GM21619 (cell line): ENCODE data around the gene PTPN9.
"Not testable (repeated sequence)": the region's sequence is repeated elsewhere in the genome, so short reads cannot be mapped to it uniquely, and the experiment has no call there.

ENCODE experiments used
- ATAC-seq: cut with Tn5 transposase; IDR thresholded peaks from one replicate; pipeline ENCODE4 v1.9.1; 2021; ENCODE audit not compliant: unreplicated experiment

PTPN9 gene

DNA sequence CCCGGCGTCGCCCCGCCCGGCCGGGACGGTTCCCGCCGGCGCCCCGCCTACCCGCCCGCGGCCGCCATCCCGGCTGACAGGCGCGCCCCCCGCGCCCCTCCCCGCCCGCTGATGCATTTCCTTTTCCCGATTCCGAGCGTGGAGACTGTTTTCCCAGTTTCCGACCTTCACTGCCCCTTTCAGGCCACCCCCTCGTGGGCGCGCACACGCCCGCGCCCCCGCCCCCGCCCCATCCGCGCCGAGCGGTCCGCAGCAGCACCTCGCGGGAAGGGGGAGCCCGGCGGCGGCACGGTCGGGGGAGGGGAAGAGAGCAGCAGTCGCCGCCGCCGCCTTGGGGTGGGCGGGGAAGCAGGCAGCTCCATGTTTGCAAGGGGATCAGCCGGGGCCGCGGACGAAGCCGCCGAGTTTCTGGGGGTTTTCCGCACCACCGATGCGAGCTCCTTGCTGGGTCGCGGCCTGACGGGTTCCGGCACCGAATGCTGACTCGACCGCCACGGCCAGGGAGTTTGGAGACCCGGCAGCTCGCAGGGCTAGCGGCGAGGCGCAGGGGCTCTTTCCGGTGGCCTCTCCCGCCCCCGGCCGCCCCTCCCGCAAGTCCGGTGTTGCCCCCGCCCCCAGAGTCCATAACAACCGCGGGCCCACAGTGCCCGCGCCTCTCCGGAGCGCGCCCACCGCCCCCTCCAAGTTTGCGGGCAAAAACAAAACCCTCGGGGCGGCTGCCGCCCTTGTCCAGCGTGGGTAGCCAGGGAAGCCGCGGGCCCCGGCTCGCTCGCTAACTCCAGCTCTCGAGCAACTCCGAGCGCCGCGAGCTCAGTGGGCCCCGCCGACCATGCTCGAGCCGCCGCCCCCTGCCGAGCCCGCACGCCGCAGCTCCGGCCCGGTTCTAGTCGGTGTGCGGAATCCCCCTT is 124.4 kb downstream of the PTPN9 start:
- ATAC-seq, result no peak

DNA sequence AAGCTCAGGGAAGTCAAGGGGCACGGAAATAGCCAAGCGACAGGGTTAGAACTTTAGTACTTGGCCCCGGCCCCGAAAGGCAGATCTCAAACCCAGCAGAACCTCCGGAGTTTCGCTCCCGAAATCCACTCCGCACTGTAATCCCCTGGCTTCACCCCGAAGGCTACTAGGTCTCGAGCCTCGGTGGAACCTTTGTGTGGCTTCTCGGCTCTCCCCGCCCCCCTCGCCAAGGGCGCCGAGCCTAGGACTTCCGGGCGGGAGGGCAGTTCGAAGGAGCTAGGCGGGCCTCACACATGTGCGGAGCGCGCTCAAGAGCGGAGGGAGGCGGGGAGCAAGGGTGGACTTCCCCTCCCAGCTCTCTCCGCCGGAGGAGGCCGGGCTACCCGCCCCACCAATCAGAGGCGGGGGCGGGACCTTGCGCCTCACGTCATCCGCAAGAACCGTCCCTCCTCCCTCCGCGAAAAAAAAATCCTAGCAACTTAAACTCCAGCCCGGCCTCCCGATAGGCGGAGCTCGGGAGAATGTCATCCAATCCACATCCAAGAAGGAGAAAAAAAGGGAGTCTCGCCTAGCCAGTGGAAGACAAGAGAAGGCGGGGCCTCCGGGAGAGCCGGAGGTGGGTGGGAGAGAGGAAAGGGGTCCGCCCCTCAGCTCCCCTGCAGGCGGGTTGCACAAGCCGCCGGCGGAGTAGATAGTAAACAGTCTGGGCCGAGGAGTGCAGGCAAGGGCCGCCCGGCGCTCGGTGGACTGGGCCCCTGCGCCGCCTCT is 125.2 kb downstream of the PTPN9 start:
- peak; percentile 28 for ATAC-seq

DNA sequence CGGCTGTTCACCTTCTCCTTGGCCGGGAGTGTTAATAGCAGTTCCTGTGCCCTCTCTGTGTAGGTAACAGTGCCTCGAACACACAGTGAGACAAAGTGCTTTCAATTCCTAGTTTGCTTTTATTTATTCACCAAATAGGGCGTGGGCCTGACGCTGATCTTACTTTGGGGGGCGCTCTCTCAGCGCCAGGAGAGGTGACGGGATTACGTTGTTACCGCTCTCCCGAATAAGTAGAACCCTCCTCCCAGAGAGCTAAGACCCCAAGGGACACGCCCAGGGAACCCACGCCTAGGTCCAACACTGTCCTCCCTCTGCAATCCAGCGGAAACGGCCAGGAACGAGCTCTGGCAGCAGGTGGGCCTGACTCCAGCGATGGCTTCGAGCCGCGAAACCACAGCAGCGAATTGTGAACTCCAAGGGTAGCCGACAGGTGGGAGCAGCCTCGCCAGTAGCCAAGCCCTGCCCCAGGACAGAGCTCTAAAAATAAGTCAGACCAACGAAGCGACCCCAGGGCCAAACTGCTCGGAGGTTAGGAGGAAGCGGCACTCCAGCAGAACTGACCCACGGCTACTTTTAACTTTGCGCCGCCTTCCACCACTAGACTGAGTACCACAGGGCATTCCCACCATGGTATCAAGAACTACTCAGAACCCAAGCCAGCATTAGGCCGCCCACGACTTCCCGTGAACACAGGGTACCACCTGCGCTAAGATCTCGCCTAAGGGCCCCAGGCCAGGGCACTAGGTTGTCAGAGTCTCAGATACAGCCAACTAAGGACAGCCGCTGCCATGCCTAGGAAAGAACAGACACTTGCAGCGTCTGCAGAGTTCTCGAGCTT is 126.0 kb downstream of the PTPN9 start:
- no peak for ATAC-seq

DNA sequence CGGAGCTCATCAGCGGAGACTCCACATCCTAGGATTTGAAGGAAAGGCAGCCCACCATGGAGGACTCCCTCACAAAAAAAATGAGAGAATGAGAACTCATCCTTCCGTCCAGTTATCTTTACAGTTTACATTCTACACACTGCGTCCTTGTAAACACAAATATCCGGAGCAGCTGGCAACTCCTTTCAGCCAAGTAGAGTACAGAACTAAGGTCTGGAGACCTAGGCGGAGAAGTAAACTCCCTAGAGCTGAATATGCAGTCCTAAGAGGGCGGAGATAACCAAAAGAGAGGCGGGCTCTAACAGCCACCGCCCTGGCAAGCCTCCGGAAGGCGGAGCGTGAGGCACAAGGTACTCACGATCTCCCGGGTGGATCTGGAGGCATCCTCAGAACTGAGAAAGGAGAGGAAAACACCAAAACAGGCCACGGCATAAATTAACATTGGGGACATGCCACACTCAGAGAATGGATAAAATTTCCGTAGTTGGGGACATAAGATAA is 126.7 kb downstream of the PTPN9 start:
- no peak for ATAC-seq

DNA sequence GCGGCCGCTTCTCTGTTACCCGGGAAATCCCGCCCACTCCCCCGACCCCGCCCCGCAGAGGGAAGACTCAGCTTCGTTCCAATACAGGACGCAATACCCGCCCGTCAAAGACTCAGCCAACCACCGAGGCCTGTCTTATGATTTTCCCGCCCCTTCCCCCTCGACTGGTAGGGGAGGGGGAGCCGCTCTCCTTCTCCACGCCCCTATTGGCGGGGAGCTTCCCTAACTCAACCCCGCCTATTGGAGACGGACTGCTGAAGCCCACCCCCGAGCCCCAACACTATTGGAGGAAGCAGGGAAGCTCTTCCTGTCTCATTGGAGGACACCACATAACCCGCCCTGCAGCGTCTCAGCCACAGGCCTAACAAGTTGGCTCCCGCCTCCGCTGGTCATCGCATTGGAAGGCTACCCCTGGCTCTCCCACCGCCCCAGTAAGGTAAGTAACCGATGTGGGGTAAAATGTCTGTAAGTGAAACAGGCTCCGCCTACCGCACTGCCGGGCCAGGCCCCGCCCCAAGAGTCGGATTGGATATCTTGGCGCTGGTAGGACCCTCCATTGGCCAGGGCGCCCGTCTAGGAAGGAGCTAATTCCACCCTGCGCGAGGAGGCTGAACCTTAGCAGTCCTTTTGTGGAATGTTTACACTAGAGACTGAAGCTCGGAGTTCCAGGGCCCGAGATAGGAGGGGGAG is 127.3 kb downstream of the PTPN9 start, which contains the start of gene SIN3A:
Gene SIN3A, minus strand, starts transcription at position 17 of the 690 bp plus-strand sequence. CDS start 21,315 bp downstream, outside the sequence.
- peak; percentile 38 for ATAC-seq

DNA sequence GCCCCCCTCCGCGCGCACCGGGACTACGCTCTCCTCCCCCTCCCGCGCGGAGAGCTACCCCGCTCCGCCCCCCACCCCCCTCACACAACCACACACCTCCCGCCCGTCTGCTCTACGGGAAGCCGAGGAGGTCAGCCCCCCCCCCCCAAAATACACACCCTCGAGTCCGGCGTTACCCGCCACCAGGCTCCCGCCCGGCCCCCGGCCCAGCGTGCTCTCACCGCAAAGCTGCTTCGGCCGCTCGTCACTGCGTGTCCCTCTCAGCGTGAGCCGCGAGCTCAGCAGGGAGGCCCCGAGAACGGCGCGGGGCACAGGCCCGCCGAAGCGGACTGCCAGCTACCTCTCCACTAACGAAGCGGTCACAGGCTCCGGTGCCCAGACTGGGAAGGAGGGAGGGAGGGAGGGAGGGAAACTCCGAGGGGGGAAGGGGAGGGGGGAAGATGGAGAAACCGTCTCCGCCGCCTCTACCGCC is 127.9 kb downstream of the PTPN9 start:
- ATAC-seq, result no peak

DNA sequence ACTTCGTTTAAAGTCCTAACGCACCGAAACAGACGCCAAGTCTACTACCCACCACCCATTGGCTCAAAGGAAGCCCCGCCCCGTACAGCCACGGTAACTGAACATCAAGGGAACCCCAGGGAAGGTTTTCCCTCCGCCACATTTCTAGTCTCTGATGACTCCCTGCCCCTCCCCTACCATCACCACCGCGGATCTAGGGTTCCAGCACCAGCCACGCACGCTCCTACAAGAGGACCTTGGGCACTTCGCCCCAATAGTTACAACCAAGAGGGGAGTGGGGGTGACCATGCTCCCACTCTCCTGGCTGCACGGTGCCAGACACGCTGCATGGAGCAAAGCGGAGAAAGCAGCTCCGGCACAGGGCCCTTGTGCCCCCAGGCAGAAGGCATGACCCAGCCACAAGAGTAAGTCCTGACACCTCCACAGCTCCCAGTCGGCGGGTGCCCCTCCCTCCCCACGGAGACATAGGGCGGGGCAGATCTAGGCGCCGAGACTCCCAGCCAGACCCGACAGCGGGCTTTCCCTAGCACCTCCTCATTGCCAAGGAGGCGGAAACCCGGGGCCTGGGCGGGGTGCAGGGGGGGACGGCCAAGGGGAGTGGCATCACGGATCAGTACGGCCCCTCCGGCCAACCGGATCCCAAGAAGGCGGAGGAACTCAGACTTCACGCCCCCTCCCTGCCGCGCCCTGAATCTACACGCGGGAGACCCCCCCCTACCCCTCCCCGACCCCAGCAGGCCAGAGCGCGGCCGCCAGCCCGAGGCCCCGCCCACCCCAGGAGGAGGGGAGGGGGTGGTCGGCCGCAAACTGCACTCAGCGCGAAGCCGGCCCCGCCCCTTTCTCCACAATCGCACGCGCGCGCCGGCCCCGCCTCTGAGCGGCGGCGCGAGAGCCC is 128.6 kb downstream of the PTPN9 start:
- ATAC-seq, result peak; percentile 17

DNA sequence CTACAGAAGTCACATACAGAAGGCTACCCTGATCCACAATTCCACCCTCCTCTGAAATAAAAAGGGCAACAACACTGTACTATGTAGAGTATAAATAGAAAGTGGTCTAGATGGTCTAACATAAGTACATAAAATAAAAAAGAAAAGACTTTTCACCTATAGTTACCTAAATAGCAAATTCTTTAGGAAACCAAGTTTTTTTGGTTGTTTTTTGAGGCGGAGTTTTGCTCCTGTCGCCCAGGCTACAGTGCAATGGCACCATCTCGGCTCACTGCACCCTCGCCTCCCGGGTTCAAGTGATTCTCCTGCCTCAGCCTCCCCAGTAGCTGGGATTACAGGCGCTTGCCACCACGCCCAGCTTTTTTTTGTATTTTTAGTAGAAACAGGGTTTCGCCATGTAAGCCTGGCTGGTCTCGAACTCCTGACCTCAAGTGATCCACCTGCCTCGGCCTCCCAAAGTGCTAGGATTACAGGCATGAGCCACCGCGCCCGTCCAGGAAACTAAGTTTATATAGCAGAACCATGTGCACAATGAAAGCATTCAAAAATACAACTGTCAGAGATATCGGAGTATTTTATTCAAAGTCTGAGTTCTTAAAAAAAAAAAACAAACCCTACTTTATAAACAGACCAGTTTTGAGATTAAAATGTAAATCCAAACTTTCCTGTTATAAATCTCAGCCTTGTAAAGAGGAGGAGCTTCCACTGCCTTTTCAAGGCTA is 129.4 kb downstream of the PTPN9 start:
- ATAC-seq, result no peak

DNA sequence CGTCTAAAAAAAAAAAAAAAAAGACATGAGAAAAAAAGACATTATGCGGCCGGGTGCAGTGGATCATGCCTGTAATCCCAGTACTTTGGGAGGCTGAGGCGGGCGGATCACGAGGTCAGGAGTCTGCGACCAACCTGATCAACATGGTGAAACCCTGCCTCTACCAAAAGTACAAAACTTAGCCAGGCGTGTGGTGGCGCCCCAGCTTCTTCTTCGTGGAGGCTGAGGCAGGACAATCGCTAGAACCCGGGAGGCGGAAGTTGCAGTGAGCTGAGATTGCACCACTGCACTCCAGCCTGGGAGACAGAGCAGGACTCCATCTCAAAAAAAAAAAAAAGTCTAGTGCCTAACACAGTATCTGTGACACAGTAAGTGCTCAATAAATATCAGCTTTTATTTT is 130.9 kb downstream of the PTPN9 start:
- not testable (repeated sequence) for ATAC-seq

DNA sequence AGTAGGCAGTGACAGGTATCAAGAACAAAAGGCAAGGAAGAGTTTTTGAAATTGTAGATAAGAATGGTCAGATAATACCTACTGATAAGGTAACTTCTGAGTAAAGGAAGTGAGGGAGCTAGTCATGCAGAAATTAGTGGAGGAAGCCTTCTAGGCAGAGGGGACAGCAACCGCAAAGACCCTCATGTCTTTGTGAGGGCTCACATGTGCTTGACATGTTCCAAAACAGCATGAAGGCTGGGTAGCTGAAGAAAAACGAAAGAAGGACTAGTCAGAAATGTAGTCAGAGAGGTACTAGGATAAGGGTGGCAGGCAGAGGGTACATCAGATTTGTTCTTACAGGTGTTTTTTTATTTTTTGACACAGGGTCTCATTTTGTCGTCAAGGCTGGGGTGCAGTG is 133.0 kb downstream of the PTPN9 start:
- ATAC-seq, result no peak

DNA sequence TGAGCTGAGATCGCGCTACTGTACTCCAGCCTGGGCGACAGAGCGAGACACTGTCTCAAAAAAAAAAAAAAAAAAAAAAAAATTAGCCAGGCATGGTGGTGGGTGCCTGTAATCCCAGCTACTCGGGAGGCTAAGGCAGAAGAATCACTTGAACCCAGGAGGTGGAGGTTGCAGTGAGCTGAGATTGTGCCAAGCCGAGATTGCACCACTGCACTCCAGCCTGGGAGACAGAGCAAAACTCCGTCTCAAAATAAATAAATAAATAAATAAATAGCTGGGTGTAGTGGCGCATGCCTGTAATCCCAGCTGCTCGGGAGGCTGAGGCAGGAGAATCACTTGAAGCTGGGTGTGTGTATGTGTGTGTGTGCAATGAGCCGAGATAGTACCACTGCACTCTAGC is 133.8 kb downstream of the PTPN9 start:
- ATAC-seq, result not testable (repeated sequence)

DNA sequence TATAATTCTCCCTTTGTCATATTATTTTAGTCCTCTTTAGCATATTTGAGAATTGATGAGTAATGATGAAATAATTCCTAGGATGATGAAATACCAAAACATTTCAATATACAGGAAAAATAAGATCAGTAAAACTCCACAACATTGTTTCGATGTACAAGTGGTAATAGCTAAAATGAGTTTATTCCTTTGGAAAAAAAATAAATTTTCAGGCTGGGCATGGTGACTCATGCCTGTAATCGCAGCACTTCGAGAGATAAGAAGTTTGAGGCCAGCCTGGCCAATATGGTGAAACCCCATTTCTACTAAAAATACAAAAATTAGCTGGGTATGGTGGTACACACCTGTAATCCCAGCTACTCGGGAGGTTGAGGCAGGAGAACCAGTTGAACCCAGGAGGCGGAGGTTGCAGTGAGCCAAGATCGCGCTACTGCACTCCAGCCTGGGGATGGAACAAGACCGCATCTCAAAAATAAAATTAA is 135.1 kb downstream of the PTPN9 start:
- not testable (repeated sequence) for ATAC-seq

DNA sequence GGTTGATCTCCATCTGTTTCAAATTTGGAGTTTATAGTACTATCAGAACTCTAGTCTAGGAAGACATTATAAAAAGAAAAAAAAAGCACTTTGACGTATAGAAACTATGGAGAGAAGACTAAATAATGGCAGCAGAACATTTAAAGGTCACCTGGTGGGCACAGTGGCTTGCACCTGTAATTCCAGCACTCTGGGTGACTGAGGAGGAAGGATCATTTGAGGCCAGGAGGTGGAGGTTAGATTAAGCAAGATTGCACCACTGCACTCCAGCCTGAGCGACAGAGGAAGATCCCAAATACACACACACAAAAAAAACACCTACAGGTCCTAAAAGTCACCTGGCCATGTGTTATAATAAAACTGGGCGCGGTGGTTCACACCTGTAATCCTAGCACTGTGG is 141.4 kb downstream of the PTPN9 start:
- no peak for ATAC-seq

DNA sequence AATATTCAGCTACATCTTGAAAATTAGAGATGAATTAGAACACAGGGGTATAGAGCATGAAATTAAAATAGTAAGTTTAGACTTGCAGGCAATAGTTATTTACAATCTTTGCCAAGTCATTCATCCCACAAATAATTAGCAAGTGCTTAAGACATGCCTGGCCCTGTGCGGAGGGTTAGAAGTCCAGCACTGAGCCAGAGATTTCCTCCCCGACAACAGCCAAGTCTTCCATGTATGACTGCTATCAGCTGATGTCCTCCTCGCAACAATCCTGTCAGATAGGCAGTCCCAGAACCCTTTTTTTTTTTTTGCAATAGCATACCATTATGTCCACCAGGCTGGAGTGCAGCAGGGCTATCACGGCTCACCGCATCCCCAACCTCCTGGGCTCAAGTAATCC is 142.2 kb downstream of the PTPN9 start:
- ATAC-seq, result no peak

DNA sequence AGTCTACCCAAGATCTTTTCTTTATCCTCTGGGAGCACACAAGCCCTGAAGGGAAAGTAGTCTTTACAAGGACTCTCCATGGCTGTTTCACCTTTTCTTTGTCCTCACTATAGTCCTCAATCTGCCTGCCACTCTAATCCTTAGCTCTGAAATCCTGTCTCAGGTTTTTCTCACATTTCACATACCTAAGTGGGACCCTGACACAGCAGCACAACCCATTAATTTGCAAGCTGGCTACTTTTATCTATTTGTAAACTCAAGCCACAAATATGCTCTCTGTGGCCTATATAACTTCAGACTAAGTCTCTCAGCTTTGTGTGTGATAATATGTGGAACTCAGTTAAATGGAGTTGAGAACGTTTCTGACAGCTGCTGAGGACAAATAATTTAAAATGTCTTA is 147.4 kb downstream of the PTPN9 start:
- no peak for ATAC-seq

DNA sequence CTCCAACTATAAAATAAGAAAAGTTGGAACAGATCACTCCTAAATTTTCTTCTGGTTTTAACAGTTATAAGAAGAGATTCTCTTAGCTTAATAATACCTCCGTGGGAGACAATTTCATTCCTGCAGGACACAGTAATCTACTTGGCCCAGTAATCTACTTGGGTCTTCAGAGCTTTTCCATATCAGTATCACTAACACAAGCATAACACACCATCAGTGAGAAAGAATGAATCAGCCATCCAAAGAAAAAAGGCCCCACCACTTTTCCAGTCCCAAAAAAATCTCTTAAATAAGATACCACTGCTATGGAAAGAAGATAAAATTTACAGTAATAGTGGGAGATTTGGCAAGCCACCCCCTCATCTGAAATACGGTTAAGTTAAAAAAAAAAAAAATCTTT is 147.8 kb downstream of the PTPN9 start:
- no peak for ATAC-seq

DNA sequence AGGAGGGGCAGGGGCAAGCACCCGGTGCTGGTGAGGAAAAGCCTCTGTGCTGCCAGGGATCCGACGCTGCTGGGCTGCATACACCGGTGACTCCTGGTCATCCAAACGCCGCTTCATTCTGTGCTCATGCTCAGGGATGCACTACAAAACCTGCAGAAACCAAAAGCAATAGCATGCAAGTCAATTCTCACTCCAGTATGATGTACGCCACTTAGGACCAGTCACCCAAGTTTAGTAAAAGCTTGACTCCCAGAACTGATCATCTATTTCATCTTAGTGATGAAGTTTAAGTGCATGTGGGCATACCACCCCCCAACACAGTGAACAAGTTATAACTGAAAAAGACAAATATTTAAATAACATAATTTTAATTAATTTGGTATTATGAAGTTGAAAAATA is 148.9 kb downstream of the PTPN9 start:
- ATAC-seq, result no peak

DNA sequence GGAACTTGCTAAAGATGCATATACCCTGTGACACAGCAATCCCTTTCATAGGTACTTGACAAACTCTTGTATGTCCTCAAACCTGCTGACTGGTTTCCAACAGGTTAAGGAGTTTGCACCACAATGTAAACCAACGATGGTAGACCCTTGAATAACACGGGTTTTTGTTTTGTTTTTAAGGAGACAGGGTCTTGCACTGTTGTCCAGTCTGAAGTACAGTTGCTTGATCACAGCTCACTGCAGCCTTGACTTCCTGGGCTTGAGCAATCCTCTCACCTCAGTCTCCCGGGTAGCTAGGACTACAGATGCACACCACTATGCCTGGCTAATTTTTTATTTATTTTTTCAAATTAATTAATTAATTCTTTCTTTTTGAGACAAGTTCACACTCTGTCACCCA is 151.0 kb downstream of the PTPN9 start:
- ATAC-seq, result no peak
